ENCODE results near the gene ECSIT.
A peak's percentile ranks its signal among the peaks of the same experiment; 100 is the strongest.
"Not testable (repeated sequence)": the region's sequence is repeated elsewhere in the genome, so short reads cannot be mapped to it uniquely, and the experiment has no call there.

ECSIT gene

DNA sequence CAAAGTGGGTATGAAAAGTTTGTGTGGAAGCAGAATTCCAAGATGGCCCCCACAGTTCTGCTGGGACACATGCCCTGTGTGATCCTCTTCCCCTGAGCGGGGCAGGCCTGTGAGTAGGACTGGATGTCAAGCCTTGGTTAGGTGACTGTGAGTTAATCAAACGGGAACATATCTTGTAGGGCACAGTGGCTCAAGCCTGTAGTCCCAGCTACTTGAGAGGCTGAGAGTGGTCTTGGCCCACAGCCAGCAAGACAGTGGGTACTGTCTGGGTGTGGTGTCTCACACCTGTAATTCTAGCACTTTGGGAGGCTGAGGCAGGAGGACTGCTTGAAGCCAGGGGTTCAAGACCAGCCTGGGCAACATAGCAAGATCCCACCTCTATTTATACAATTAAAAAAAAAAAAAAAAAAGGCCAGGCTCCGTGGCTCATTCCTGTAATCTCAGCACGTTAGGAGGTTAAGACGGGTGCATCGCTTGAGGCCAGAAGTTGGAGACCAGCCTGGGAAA is 29.7 kb downstream of the ECSIT start:
- no peak for DNase-seq

DNA sequence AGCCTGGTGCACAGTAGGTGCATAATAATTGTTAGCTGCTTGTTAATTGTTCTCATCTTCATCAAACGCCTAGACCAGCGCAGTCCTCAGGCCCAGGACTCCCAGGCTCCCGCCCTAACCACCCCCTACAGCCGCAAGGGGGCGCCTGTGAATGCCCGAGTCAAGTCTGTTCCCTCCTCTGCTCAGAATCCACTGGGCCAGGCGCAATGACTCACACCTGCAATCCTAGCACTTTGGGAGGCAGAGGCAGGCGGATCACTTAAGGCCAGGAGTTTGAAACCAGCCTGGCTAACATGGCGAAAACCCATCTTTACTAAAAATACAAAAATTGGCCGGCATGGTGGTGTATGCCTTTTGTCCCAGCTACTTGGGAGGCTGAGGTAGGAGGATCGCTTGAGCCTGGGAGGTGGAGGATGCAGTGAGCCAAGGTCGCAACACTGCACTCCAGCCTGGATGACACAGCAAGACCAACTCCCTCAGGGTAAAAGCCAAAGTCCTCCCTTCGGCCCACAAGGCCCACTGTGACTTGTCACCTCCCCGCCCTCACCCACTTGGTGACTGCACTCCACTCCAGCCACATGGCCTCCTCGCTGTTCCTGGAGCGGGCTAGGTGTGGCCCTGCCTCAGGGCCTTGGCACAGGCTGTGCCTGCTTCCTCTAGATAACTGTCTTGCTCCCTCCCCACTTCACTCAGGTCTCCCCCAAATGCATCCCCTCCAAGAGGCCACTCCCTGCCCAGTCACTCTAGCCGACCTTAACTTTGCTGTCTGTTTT is 32.4 kb downstream of the ECSIT start:
- peak; percentile 97 for DNase-seq

- no peak for DNase-seq
Observed at GRCh38 chr19:11495885-11496284, 33.0 kb downstream of the ECSIT start.

GRCh38 chr19:11495481-11495880 is 33.5 kb downstream of the ECSIT start:
- DNase-seq, result no peak

DNA sequence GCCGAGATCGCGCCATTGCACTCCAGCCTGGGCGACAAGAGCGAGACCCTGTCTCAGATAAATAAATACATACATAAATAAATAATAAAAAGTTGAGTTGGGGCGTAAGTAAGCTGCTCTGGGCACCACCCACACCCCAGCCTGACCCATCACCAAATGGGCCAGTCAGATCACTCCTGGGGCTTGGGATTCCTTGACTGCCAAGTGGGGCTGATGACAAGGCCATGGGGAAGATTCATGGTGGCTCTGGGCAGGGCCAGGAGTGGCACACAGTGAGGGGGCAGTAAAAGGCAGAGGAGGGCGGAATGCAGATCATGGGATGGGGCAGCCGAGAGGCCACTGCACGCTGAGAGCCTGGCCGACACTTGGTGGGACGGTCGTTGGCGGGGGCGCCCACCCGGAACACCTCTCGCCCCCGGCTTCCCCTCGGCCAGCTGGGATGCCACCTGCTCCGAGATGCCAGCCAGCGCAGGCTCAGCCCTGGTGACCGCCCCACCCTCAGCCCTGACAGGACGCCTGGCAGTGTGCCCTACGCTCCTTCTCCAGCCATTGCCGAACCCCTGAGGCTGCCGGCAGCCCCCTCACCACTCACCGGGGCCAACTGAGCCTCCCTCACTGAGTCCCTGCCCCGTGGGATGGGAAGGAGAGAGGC is 34.2 kb downstream of the ECSIT start:
- DNase-seq, result no peak

- DNase-seq, result no peak
Observed at GRCh38 chr19:11489378-11489777, 39.6 kb downstream of the ECSIT start.

DNA sequence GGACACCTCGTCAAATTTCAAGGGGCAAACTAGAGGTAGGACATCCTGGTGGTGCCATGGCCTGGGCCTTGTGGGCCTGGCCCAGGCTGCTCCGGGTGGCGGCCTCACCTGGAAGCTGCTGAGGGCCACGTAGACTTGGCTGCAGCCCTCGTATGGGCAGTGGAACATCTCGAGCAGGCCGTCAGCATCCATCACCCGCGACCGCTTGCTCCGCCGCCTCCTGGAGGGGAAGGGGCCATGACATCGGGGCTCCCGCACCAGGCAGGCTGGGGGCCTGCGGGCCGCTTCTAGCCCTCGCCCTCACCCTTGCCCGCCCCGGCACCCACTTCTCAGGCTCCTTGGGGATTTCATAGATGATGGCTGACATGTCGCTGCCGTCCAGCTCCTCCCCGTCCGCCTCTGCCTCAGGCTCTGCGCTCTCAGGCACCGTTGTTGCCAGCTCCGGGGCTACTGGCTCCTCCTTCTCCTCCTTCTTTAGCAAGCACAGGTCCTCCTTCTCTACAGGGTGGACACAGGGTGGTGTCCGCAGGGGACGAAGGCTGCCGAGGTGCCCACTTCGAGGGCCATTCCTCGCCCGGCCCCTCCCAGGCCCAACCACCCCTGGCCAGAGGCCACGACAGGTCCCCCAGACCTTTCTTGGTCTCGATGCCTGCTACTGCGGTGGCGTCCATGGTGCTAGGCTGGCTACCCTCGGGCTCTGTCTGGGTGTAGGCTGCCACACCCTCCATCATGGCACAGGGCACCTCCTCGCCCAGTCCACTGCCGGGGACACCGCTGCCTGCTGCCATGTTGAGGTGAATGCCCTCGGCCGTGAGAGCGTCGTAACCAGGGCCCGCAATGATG is 42.1 kb downstream of the ECSIT start:
- DNase-seq, result no peak

DNA sequence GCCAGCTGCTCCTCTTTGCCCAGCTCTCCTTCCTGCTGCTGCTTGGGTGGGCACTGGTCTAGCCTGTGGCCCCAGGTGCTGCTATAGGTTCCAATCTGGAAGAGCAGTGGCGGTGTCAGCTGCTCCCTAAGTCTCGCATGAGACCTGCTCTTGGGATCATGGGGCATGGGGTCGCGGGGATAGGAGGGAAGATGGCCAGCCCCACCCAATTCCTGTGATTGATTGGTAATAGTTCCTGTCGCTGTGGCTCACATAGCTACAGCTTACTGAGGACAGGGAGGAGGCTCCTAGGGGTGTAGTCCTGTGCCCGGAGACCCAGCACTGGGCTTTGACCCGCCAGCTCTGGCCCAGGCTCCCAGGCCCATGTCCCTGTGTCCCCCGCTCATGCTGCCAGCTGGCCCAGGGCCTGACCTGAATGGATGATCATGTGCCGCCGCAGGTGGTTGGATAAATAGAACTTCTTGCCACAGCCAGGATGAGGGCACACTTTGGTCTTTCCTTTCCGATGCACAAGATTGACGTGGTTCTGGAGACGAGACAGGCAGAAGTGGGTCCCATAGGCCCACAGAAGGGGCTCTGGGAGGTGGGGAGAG is 43.6 kb downstream of the ECSIT start:
- no peak for DNase-seq

DNA sequence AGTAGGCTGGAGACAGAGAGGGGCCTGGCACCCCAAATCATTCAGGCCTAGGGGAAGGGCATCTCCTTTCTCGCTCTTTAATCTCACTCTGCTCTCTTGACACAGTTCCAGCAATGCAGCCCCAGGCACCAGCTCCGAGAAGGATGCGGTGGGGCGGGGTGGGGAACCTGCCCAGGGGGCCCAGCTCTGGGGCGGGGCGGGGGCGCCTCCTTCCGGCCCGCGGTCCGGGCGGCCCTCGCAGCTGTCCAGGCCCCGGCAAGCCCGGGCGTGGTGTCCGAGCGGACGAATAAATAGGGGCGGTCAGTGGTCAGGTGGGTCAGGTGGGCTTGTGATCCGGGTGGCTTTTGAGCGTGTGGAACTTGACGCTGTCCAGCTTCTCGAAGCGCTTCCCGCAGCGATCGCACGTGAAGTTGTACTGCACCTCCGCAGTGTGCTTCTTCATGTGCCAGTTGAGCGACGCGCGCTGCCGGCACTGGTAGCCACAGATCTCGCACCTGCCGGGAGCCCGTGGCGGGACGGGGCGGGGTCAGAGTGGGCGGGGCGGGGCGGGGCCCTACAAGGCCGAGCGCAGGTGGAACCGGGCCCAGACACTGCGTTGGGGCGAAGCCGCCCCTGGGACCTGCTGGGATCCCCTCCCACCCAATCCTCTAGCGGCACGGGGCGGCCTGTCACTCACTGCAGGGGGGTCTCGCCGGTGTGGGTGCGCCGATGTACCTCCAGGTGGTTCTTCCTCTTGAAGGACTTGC is 45.4 kb downstream of the ECSIT start:
- no peak for DNase-seq

GRCh38 chr19:11482384-11483050 is 46.4 kb downstream of the ECSIT start:
- peak; percentile 100 for DNase-seq

DNA sequence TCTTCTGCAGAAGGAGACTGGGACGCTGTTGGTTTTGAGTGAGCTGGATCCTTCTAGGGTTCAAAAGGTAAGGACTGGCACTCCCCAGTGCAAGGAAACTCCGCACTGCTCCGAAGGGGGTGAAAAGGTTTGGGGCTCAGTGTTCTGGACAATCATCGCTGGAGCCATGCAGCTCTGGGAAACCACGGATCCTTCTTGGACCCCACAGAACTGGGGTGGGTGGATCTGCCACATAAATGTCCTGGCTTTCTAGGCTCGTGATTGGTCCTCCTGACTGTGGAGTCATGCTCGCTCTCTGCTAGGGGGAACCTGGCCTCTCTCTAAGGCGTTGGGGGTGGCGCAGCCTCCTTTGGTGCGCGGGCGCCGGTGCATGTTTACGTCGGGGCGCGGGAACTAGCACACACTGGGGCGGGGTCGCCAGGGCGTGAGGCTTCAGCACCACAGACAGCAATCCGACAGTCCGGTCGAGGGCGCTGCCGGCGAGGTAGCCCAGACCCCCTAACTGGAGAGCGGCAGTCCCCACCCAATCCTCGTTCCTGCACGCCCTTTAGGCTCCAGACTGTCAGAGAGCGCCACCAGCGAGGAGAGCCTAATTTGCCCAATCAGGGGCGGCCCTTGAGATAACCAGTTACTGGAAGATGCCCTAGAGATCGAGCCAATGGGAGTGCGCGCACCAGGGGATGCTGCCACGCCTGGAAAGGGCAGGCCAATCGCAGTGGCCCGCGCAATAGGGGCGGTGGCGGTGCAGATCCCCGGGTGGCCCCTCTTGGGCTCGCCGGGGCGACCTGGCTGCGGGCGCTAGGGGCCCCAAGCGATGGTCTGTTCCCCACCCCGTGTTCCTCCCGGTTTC is 47.2 kb downstream of the ECSIT start:
- peak; percentile 100 for DNase-seq

DNA sequence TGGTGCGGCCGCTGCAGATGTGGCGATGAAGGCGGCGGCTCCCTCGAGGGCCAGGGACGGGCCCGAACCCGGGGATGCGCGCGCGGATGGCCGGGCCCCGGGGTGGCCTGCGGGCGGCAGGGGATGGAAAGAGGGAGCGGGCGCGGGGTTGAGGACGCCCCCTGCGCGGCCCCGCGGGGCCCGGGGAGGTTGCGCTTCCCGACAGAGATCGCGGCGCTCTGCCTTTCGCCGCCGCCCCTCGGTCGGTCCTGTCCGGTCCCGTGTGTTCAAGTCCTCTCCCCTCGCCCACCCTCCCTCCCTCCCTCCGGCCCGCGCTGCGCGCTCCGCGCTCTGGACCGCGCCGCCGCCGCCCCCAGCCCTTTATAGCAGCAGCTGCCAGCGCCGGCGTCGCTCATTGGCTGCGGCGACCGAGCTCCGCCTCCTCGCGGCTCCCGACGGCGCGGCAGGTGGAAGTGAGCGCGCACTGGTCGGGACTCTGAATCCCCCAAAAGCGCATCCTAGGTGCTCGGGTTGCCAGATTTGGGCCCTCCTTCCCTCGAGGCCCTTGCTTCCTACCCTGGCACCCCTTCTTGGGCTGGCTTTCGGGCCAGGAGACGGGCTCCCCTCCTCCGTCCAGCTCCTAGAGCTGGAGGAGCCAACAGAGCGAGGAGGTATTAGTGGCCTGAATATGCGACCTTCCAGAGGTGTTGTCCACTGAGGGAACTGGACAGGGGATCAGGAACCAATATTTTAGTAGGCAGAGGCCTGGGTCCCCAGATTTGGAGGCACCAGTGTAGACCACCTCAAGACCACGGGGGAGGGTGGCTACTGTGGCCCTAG is 48.0 kb downstream of the ECSIT start, which contains the start of gene ELAVL3:
TSS of gene ELAVL3 (minus strand) at position 332 of the 819 bp plus-strand sequence. CDS start 438 bp downstream, outside the sequence.
- no peak for DNase-seq

- no peak for DNase-seq
Observed at GRCh38 chr19:11479898-11480714, 48.8 kb downstream of the ECSIT start.

- no peak for DNase-seq
Observed at GRCh38 chr19:11479090-11479897, 49.6 kb downstream of the ECSIT start.

- no peak for DNase-seq
Observed at GRCh38 chr19:11478167-11479089, 50.5 kb downstream of the ECSIT start.

DNA sequence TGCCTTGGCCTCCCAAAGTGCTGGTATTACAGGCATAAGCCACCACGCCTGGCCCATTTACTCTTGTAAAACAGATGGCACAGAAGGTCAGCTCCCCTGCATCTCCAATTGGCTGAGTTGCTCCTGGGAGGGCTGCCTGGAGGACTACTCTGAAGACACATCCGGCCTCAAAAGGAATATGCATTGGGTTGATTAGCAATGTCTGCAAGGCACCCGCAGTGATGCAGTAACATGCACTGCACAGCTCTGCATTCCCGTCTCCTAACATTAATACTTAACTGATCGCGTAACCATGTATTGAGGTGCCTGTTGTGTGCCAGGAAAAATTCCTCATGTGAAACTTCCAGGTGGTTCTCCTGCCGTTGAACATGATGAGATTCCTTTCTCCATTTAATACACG is 53.1 kb downstream of the ECSIT start:
- DNase-seq, result no peak

- not testable (repeated sequence) for DNase-seq
Observed at GRCh38 chr19:11475343-11475742, 53.6 kb downstream of the ECSIT start.
